Kidney epithelial cell (primary cell): ENCODE measurements around the gene TSHZ2. TPM values are rescaled to one million over a fixed set of nuclear protein-coding genes. Genes with fewer than 3 reads are reported as not detected.

Source experiments
- DNase-seq: peaks from one replicate; pipeline ENCODE4 v3.0.0-alpha.2; 2010; ENCODE audit warnings: low read depth
- H3K27me3 ChIP-seq: 2 replicates; pipeline ENCODE4 v1.6.0; 2011; ENCODE audit warnings: low read length; ENCODE audit not compliant: control insufficient read depth, insufficient read depth
- H3K36me3 ChIP-seq: 2 replicates; pipeline ENCODE4 v1.5.1; 2011; ENCODE audit warnings: low read length; ENCODE audit not compliant: control insufficient read depth, insufficient read depth
- H3K4me3 ChIP-seq: 2 replicates; pipeline ENCODE4 v1.5.1; 2011; ENCODE audit warnings: low read depth, mild to moderate bottlenecking, control low read depth, low read length
- CTCF ChIP-seq: IDR thresholded peaks from 2 replicates; pipeline ENCODE4 v1.5.1; 2011; ENCODE audit warnings: mild to moderate bottlenecking, moderate library complexity, low read length, control low read depth, inconsistent platforms; ENCODE audit not compliant: insufficient read depth, poor library complexity, severe bottlenecking
- total RNA-seq: library from RNA; depleted of rRNA; stranded (reverse); fragments of >200 nt; gene quantifications from 2 replicates; pipeline ENCODE4 v1.2.3, GENCODE V29; 2015

TSHZ2 gene
- total RNA-seq, 1 donor from 2014 or later: 1.0 TPM

- Histone ChIP-seq H3K4me3 (no peak overlapping the region), H3K36me3 (no peaks in the 10 kb centered on the region), H3K27me3 (no peaks in the 10 kb centered on the region)
- DNase-seq: no peak
- no peak for TF ChIP-seq CTCF
These were observed 315.3 kb downstream of the TSHZ2 start for GRCh38 chr20:53287357-53288042.

GRCh38 chr20:53291548-53291947 is 319.4 kb downstream of the TSHZ2 start:
- peak; percentile 9 for TF ChIP-seq CTCF
- Histone ChIP-seq H3K36me3 (no peaks in the 10 kb centered on the region), H3K4me3 (no peak overlapping the region), H3K27me3 (no peaks in the 10 kb centered on the region)
- no peak for DNase-seq

GRCh38 chr20:53292347-53292746 is 320.2 kb downstream of the TSHZ2 start:
- no peak for DNase-seq
- no peak overlapping the region for H3K4me3 ChIP-seq
- H3K36me3 ChIP-seq: no peaks in the 10 kb centered on the region
- TF ChIP-seq CTCF: no peak
- H3K27me3 ChIP-seq: no peaks in the 10 kb centered on the region

- H3K4me3 ChIP-seq: no peak overlapping the region
- no peaks in the 10 kb centered on the region for H3K27me3 ChIP-seq
These were observed 322.6 kb downstream of the TSHZ2 start for GRCh38 chr20:53294804-53295203.

GRCh38 chr20:53296025-53296424 is 323.9 kb downstream of the TSHZ2 start:
- TF ChIP-seq CTCF: no peak
- no peak for DNase-seq
- Histone ChIP-seq H3K4me3 (no peak overlapping the region), H3K27me3 (no peaks in the 10 kb centered on the region), H3K36me3 (no peaks in the 10 kb centered on the region)

More at GRCh38 chr20:53294804-53295203, 322.6 kb downstream of the TSHZ2 start:
- no peaks in the 10 kb centered on the region for H3K36me3 ChIP-seq
- no peak for DNase-seq
- no peak for TF ChIP-seq CTCF
